Stimulated activated naive CD4-positive, alpha-beta T cell treated with Interleukin-2 at 50 U/mL for 16 hours (primary cell): Measurements from ENCODE around the gene P2RY12.
A peak's percentile ranks its signal among the peaks of the same experiment; 100 is the strongest.

ENCODE experiments used
- DNase-seq: peaks from one replicate; lab custom pipeline; 2025; lab: John Stamatoyannopoulos, UW

The P2RY12 gene

GRCh38 chr3:151346292-151346691 is 38.3 kb downstream of the P2RY12 start:
- DNase-seq, result no peak

DNA sequence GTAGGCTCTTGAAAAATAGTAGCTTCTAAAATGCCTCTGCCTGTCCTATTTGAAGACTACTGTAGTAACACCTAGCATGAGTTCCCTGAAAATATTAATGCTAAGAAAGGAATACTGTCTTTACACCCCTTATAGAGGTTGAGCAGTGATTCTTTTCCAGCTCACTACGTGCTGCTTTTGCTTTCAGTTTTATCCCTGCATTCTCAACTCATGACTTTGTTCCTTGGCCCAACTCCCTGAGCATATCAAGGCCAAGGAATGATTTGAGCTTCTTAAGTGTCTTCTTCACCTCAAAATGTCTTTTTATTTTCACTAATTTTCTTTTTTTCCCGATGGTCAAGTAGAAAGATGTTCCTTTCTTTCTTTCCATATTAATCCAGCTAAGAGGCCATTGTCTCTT is 38.7 kb downstream of the P2RY12 start:
- no peak for DNase-seq

DNA sequence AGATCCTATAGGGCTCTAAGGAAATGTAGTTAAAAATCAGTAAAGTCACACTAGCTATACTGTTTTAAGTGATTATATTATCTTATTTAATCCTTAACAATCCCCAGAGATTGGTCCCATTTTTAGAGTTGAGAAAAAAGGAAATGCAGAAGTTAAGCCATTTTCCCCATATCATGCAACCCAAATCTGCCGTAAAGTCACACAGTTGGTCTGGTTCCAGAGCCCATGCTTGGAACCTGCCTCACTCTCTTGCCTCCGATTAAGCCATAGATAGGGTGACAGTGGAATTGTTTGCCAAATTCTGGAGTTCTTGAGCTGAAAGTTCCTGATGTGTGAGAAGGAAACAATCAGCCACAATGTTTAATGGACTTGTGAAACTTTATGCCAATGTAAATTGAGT is 52.9 kb downstream of the P2RY12 start:
- no peak for DNase-seq

DNA sequence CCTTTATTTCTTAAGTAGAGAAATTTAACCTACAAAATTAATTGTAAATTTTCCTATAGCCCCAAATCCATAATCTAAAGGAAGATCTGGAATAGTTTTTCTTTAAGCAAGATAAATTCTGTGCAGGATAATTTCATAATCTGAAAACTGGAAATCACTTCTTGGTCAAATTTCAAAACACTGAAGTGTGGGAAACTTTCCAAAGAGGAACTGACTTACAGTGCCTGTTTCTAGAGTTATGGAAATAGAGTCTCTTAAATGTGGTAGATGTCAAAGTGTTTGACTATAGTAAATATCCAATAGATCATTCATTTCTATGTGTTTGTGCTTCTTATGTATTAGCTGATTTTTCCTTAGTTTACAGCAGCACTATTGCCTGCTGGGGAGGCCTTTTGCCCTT is 53.7 kb downstream of the P2RY12 start:
- no peak for DNase-seq

- DNase-seq, result no peak
Measured at GRCh38 chr3:151330379-151330778, 54.2 kb downstream of the P2RY12 start.

DNA sequence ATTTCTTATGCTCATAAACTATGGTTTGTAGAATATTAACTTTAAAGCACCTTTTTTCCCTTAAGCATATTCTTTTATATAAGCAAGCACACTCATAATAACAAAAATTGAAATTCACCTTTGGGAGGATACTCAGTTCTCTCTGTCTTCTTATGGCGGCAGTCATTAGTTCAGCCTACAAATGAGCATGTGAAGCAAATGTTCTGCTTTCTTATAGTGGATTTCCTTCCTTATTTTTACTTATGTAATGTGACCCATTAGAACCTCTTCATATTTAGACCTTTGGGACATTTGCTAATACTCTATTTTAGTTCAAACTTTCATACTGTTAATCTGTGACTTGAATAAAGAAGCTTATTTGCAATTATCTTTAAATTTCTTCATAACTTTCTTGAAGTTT is 55.2 kb downstream of the P2RY12 start, which contains the start of gene P2RY13:
TSS of gene P2RY13 (minus strand) at position 187 of the 400 bp plus-strand sequence. CDS start at position 166, 21 bp downstream.
- no peak for DNase-seq

DNA sequence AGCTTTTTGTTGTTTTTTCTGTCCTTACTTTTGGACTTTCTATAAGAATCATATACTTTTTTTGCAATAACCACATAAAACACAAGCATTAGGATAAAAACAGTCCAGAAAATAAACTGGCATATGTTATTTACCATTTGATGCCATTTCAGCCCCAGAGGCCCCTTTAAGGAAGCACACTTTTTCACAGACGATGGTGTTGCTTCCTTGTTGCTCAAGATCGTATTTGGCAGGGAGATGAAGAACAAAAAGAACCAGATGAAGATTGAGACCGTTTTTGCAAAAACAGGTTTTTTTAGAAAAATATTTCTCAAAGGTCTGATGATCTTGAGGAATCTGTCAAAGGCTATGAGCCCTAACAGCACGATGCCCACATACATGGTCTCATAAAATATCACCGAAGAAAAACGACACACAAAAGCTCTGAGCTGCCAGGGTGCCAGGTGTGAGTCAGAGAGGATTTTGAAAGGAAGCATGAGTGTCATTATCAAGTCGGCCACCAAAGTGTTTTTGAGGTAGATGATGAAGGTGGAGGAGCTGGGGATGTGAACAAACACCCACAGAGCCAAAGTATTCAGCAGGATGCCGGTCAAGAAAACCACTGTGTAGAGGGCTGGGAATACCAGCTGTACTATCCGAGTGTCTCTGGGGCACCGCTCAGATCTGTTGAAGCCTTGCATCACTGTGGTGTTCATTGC is 56.1 kb downstream of the P2RY12 start:
- no peak for DNase-seq

DNA sequence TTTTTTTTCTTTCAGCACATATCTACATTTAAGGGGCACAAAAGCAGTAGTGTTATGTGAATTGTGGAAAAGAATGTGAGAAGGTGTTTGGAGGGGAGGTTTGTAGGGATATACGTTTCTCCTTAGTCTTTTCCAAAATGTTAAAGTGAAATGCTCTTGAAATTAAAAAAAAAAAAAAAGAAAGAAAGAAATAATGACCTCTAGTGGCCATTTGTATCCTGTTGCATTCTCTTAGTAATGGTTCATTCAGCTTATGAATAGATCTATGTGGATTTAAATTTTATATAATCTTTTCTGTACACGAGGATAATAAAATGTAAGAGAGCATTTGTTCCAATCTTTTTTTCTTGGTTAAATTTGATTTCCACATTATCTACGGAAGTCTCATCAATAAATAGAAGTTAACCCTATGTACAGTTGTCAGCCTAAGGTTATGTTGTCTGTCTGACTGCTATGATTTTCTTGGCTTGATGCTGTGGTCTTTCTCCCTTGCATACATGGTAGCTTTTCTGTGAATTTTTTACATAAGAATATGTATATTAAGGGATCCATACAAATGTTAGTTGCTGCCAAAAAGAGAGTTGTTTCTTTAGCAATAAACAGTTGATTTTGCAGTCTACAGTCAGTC is 56.9 kb downstream of the P2RY12 start:
- no peak for DNase-seq

DNA sequence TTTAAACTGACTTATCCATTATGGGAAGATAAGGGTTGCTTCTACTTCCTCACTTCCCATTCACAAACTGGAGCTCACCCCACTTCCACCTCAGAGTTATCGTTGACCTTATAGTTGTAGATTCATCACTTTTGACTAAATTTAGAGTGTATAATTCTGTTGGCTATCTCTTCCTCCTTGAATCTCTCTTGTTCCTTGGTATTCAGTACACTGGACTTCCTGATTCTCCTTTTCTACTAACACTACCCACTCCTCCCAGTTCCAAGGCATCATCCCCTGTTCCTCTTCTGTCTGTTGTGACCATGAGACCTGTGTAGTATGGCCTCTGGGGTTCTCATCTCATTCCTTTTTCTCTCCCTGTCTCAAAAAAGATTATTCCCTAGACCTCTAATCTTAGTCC is 62.0 kb downstream of the P2RY12 start:
- no peak for DNase-seq

DNA sequence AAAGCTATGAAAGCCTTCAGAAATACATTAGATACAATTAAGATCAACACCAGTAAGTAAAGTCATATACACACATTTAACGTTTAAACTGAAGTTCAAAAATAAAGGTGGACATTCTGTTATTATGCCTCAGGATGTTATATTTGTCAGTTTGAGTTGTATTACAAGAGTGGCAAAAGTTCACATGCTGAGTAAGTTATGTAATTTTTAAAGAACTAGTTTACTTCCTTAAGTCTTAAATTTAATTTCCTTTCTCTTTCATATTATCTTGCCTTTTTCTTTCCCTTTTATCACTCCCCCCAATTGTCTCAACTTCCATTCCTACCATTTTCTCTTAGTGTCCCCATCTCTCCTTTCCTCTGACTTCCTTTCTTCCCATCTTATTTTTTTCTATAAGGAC is 63.0 kb downstream of the P2RY12 start:
- DNase-seq, result no peak

- DNase-seq, result no peak
Measured at GRCh38 chr3:151320131-151320530, 64.4 kb downstream of the P2RY12 start.

GRCh38 chr3:151319628-151320027 is 64.9 kb downstream of the P2RY12 start:
- no peak for DNase-seq

DNA sequence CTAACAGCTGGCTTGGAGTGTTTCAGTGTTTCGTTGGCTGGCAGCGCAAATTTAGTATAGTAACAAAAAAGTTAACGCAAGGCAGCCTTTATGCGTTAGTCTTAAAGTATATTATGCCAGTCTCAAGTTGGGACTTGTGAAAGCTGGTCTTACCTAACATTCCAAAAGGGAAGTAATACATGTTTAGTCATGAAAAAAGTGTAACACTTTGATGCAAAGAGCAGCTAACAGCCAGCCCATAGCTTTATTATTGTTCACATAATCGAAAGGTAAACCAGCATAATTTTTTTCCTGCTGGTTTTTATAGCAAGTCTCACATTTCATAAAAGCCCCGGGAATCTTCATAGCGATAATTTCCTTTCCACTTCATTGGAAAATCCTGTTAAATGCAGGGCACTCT is 65.6 kb downstream of the P2RY12 start:
- no peak for DNase-seq

GRCh38 chr3:151318313-151318712 is 66.2 kb downstream of the P2RY12 start:
- no peak for DNase-seq

DNA sequence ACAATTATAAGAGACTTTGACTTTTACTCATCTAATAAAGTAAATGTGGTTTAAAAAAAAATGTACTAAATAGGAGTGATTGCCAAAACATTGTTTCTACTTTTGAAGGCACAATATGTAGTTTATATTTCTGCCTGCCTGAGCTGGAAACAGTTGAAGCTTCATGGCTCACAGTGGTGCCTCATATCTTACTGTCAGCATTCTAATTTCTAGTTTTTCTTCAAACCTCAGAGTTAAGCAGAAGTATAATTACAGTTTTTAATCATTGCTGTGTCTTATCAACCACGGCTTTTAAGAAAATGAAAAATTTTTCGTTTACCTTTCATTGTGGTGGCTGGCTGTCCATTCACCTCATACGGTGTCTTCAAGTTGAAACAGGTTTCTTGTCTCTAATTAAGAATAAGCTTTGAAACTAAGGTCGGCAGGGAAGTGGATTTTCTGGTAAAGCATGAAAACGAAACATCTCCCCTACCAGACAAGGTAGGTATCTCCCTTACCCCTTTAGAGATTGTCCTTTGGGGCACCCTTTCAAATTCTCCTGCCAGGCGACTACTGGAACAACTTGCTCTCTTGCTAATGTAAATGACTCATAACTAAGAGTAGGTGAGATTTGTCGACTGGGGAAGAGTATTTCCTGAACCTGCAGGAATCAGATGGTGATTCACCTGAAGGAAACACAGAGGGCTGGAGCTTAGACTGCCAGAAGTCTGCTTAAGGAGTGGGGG is 68.1 kb downstream of the P2RY12 start, which contains the start of gene GPR87:
TSS of gene GPR87 (minus strand) at position 554 of the 725 bp plus-strand sequence. CDS start 16,720 bp downstream, outside the sequence.
- peak; percentile 23 for DNase-seq

DNA sequence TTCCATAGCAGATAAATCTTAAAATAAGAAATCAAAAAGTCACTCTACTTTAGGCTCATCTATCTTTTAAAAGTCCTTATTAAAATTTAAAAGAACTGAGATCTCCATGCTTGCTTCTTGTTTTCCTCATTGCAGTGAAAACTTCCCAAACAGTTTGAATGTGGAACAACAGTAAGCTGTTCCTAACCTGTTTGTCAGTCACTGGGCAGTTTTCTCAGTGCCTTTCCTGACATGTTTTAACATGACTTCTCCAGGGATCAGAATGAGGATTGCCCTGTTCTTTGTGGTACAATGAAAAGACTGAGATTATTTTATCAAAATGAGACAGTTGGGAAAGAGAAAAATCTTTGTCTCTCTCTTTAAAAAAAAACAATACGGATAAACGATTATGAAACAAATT is 68.7 kb downstream of the P2RY12 start:
- no peak for DNase-seq

- DNase-seq, result no peak
Measured at GRCh38 chr3:151315136-151315535, 69.4 kb downstream of the P2RY12 start.

DNA sequence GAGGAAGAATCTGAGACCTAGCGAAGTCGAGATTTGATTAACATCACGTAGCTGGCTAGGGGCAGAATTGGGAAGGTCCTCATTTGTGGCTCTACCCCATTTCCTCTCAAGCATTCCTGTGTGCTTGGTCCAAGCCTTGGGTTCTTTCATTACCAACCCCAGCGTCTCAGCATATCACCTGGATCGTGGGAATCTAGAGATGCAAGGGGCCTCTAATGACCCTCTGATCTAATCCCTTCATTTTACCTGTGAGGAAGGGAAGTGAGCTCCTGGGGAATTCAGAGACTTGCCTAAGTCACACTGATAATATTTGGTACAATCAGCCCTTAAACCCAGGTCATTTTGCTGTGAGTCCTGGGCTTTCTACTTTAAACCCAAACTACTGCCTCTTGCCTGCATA is 70.0 kb downstream of the P2RY12 start:
- DNase-seq, result no peak

DNA sequence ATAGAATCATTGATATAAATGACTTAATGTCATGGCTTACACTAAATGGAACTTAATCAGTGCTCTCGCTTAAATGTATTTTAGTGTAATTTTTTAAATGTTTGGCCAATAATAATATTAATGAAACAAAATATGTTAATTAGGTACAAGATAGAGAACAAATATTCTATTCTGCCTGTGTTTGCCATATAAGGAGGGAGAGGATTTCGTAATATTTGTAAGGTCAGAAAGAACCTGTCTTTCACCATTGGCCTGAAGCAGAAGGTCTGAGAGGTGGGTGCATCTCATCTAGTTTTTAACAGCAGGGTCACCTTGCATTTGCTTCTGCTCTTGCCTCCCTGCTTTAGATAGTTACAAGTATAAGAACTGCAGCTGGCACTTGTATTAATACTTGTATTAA is 70.4 kb downstream of the P2RY12 start:
- DNase-seq, result no peak

GRCh38 chr3:151312972-151313371 is 71.6 kb downstream of the P2RY12 start:
- no peak for DNase-seq

DNA sequence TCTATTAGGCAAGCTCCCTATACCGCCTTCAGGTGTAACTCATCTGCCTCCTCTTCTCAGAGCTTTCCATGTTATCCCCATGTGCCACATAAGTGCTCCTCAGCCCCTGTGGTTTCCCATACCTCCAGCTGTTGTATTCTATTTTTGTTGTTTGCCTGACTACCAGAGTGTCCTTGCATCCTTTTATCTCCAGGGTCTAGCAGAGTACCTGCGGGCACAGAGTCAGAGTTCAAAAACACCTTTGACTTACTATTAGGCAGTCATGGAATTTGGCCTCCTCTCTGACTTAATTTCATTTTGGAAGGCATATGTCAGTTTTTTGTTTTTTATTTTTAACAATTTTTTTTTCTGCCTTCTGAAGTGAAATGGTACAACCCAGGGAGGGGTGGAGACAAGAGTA is 75.0 kb downstream of the P2RY12 start:
- DNase-seq, result no peak

DNA sequence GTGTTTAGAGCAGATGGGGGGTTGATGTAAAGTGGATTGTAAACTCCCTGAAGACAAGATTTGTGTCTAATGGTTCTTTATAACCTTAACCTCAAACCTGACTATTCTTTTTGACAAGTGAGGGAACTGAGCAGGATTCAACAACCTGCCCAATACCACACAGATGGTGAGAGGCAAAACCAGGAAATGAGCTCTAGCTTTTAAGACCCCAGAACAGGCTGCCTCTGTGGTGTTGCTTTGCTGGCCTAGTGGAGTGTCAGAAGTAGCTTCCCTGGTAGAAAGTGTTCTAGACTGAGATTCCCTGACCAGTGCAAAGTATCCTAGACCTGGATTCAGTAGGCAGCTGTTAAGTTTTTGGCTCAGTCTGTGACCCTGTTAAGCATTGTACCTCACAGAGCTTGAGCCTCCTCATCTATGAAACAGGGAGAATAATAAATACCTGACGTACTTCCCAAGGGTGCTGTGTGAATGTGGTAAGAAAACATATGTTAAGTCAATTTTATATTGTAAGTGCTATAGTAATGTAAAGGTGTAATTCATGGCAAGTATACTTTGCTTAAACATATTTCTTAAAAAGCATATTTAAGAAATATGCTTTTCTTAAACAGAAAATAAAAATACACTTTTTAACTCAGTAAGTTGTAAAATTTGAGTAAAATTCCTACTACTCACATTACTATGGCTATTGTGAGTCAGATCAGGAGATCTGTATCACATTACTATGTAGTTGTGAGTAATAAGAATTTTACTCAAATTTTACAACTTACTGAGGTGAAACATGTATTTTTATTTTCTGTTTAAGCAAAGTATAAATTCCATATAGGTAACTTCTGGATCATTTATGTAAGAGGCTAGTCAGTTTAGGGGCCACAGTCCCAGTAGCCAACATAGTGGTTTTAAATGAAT is 76.7 kb downstream of the P2RY12 start:
- no peak for DNase-seq
